Esophagus squamous epithelium (tissue), 5 donors: ENCODE measurements around the gene NR2F1-AS1. TPM values are rescaled to one million over a fixed set of nuclear protein-coding genes. Genes with fewer than 3 reads are reported as not detected.

Experiments
- DNase-seq: peaks from one replicate; lab custom pipeline; 2025; lab: John Stamatoyannopoulos, UW
- H3K27ac ChIP-seq, 4 donors: fragments of 200-600 bp; sonication (generic); one replicate each; pipeline ENCODE4 v1.5.1; 2016 to 2019; ENCODE audit warnings: mild to moderate bottlenecking in 1 of 4
- H3K27me3 ChIP-seq, 4 donors: fragments of 200-600 bp; sonication (generic); 1 replicate in 3 of 4; 2 replicates in 1 of 4; pipeline versions ENCODE4 v1.5.1 to v1.6.0; 2017 to 2021; ENCODE audit warnings: antibody characterized with exemption in 1 of 4
- H3K36me3 ChIP-seq, 3 donors: fragments of 200-600 bp; sonication (generic); one replicate each; pipeline ENCODE4 v1.5.1; 2016 to 2019
- H3K4me1 ChIP-seq, 3 donors: fragments of 200-600 bp; sonication (generic); one replicate each; pipeline ENCODE4 v1.5.1; 2017 to 2019
- H3K4me3 ChIP-seq, 4 donors: fragments of 200-600 bp; sonication (generic); 1 replicate in 3 of 4; 2 replicates in 1 of 4; pipeline ENCODE4 v1.5.1; 2016 to 2019; ENCODE audit warnings: mild to moderate bottlenecking in 2 of 4, moderate library complexity in 1 of 4
- H3K9me3 ChIP-seq, 3 donors: fragments of 200-600 bp; sonication (generic); one replicate each; pipeline ENCODE4 v1.5.1; 2016 to 2019
- CTCF ChIP-seq, 6 experiments: fragments of 450-650 bp in 4 of 6; fragments of 200-600 bp in 2 of 6; sonication (generic) in 2 of 6; IDR thresholded peaks; one replicate each; pipeline ENCODE4 v1.5.1; 2016 to 2019; ENCODE audit warnings: antibody characterized with exemption in 6 of 6, mild to moderate bottlenecking in 4 of 6, moderate library complexity in 4 of 6
- POLR2A ChIP-seq, 4 donors: fragments of 450-650 bp; IDR thresholded peaks; one replicate each; pipeline ENCODE4 v1.6.1; 2017; ENCODE audit warnings: antibody characterized with exemption in 4 of 4, mild to moderate bottlenecking in 4 of 4, moderate library complexity in 3 of 4
- WGBS, 2 donors: methylation state at CpG; one replicate each; pipeline ENCODE4 v1.1.5; 2018; 5-methylcytosine and 5-hydroxymethylcytosine counted together
- intact Hi-C: fragments of 100-400 bp; cut with DNase I; formaldehyde crosslinking; loops from one replicate; pipeline ENCODE4 v1.15.0; 2022
- total RNA-seq, 4 donors: library from RNA; depleted of rRNA; stranded (reverse); fragments of >200 nt; gene quantifications; one replicate each; pipeline ENCODE4 v1.1.0, GENCODE V29; 2016
- donor health status: DM: yes; HTN: yes; CAD: no.

NR2F1-AS1 gene
- total RNA-seq, 4 donors from 2014 or later = 0.49 to 11.3 (median 1.5) TPM

- Histone ChIP-seq H3K4me3 (peak overlapping the region; percentile 43 to 80 (median 66)), H3K4me1 (peaks cover 0 to 22% (median 10%) of the 10 kb centered on the region in 3 donors), H3K27ac (peak overlapping the region; percentile 64 to 90 (median 79)), H3K9me3 (no peaks in the 10 kb centered on the region), H3K27me3 (no peaks in the 10 kb centered on the region), H3K36me3 (no peaks in the 10 kb centered on the region)
- WGBS, 2 donors = 0 to 1% methylated on average over 34 to 40 of the region's 75 CpGs
- intact Hi-C loops = no loop called here
- no peak for DNase-seq
- TF ChIP-seq CTCF (IDR thresholded peaks at IDR 0.05) = peak in 3 of 6 experiments; percentile 5 to 21 (median 20)
- TF ChIP-seq POLR2A (IDR thresholded peaks at IDR 0.05) = no peak
Measured at GRCh38 chr5:93620487-93621326, 39.7 kb upstream of the NR2F1-AS1 start.

GRCh38 chr5:93616538-93617174 lies 35.6 kb upstream of the NR2F1-AS1 start:
- DNase-seq = no peak
- H3K36me3 ChIP-seq = no peaks in the 10 kb centered on the region
- intact Hi-C loops = no loop called here
- no peaks in the 10 kb centered on the region for H3K9me3 ChIP-seq
- peaks cover 0 to 40% (median 11%) of the 10 kb centered on the region in 4 donors for H3K27me3 ChIP-seq
- WGBS, 2 donors = 81 to 87% methylated on average over 9 of the region's 9 CpGs
- peaks cover 5 to 28% (median 11%) of the 10 kb centered on the region in 3 donors for H3K4me1 ChIP-seq
- H3K27ac ChIP-seq = no peak overlapping the region
- no peak overlapping the region for H3K4me3 ChIP-seq
- TF ChIP-seq POLR2A (IDR thresholded peaks at IDR 0.05) = no peak
- TF ChIP-seq CTCF (IDR thresholded peaks at IDR 0.05) = no peak

- intact Hi-C loops = no loop called here
- Histone ChIP-seq H3K27me3 (peaks cover 4 to 79% (median 26%) of the 10 kb centered on the region in 4 donors), H3K4me1 (peaks cover 5 to 20% (median 10%) of the 10 kb centered on the region in 3 donors), H3K27ac (no peak overlapping the region), H3K4me3 (peak overlapping the region in 1 of 4 donors; percentile 21), H3K36me3 (no peaks in the 10 kb centered on the region), H3K9me3 (no peaks in the 10 kb centered on the region)
- DNase-seq = no peak
- TF ChIP-seq CTCF (IDR thresholded peaks at IDR 0.05) = no peak
- TF ChIP-seq POLR2A (IDR thresholded peaks at IDR 0.05) = no peak
Measured at GRCh38 chr5:93612855-93613243, 31.8 kb upstream of the NR2F1-AS1 start.

GRCh38 chr5:93611976-93612854 lies 31.2 kb upstream of the NR2F1-AS1 start:
- Histone ChIP-seq H3K4me3 (peak overlapping the region in 3 of 4 donors; percentile 5 to 48 (median 21)), H3K9me3 (no peaks in the 10 kb centered on the region), H3K27me3 (peaks cover 4 to 85% (median 26%) of the 10 kb centered on the region in 4 donors), H3K27ac (no peak overlapping the region), H3K4me1 (peaks cover 5 to 26% (median 13%) of the 10 kb centered on the region in 3 donors), H3K36me3 (no peaks in the 10 kb centered on the region)
- intact Hi-C loops = no loop called here
- WGBS, 2 donors = 5 to 8% methylated on average over 21 to 34 of the region's 43 CpGs
- TF ChIP-seq CTCF (IDR thresholded peaks at IDR 0.05) (no peak), POLR2A (IDR thresholded peaks at IDR 0.05) (no peak)
- DNase-seq = no peak
